HG02970 (cell line): ENCODE measurements around the gene CYP46A1.

Experiments
- ATAC-seq: cut with Tn5 transposase; IDR thresholded peaks from one replicate; pipeline ENCODE4 v1.9.1; 2021; ENCODE audit warnings: mild to moderate bottlenecking, moderate library complexity, moderate number of reproducible peaks; ENCODE audit not compliant: unreplicated experiment, low FRiP score

CYP46A1 gene

DNA sequence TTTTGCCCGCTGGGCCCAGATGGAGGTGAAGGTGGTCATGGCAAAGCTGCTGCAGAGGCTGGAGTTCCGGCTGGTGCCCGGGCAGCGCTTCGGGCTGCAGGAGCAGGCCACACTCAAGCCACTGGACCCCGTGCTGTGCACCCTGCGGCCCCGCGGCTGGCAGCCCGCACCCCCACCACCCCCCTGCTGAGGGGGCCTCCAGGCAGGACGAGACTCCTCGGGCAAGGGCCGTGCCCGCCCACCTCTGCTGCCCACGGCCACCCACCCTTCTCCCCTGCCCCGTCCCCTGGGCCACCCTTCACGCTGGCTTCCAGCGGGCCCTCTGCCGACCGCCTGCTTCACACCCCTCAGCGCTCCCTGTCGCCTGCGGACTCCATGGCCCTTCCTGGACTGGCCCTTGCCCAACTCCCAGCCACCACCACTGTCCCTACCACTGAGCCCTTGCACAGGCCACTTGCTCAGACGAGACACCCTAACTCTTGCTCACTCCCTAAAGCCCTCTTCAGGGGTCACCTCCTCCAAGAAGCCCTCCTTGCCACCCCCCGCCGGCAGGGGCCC lies 42.5 kb downstream of the CYP46A1 start:
- no peak for ATAC-seq

GRCh38 chr14:99727096-99727870 lies 43.2 kb downstream of the CYP46A1 start:
- no peak for ATAC-seq

DNA sequence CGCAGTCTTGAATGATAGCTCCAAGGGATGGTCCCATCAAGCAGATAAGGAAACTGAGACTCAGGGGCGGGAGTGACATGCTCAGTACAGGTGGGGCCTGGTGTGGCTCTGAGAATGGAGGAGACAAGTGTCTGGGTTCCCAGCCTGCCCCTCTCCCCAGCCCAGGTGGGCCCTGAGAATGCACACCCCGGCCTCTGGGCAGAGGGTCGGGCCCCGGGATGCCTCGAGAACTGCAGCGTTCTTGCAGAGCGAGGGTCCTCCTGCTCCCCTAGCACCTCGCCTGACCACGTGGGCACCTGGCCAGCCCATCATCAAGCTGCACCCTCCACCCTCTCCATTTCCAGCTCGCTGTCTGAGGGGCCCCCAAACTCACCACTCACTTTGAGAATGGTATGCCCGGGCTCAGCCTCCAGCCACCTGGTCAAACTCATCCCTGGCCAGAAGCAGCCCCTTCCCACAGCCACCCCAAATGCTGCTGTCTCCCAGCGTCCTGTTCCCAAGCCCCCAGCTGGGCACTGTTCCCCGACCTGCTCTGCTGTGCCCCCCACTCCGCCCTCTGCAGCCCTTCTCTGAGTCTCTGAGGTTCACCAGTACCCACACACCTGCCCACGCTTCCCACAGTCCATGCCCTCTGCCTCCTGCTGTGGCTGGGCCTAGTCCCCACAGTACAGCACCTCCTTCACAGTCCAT lies 44.3 kb downstream of the CYP46A1 start:
- no peak for ATAC-seq

DNA sequence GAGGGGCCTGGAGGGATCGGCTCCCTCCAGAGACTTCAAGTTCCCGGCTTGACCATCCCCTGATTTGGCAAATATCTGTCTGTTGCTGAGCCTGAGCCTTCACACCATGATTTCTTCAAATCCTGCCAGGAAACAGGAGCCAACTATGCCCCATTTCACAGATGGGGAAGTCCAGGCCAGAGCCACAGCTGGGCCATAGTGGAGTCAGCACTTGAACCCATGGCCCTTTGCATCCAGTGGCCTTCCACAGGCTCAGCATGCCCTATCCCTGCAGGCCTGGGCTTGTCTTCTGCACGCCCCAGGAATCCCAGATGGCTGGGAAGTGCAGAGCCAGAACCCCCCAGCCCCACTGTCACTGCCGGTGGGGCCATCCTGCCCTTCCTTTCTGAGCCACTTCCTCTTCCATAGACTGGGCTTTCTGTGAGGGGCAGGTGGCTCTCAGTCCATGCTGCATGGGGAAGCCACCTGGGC lies 44.9 kb downstream of the CYP46A1 start:
- ATAC-seq = no peak

DNA sequence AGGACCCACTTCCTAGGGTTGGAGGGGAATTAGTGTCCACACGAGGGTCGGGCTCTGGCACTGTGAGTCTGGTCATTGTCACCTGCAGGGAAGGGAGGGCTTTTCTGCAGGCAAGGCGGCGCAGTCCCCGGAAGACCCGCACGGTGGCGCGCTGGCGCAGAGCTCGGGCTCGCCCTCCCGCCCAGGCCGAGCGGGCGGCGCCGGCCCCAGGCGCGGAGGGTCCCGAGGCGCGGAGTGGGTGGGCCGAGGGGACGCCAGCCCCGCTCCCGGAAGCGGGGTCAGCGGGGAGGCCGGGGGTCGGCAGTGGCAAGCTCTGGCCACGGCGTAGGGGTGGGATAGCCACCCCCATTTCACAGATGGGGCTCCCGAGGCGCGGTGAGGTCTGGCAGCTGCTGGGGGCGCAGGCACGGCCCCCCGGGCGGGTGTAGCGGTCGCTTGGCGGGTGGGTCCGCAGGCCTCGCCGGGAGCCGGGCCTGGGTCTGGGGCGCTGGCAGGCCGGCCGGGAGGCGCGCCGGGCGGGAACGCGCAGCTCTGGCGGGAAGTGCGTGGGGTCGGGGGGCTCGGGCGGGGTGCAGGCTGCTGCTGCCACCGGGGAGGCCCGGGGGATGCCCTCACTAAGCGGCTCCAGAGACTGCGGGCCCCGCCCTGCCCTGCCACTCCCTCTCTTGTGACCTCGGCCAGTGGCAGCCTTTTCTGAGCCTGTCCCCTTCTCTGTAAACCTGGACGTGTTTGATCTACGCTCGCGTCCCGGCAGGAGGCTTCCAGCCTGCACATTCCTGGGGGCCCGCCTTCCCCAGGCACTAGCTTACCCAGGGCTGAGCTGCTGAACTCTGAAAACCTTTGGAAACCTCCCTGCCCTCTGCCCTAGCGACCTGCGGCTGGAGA lies 46.1 kb downstream of the CYP46A1 start:
- ATAC-seq = no peak

GRCh38 chr14:99730876-99731546 lies 46.9 kb downstream of the CYP46A1 start:
- no peak for ATAC-seq

DNA sequence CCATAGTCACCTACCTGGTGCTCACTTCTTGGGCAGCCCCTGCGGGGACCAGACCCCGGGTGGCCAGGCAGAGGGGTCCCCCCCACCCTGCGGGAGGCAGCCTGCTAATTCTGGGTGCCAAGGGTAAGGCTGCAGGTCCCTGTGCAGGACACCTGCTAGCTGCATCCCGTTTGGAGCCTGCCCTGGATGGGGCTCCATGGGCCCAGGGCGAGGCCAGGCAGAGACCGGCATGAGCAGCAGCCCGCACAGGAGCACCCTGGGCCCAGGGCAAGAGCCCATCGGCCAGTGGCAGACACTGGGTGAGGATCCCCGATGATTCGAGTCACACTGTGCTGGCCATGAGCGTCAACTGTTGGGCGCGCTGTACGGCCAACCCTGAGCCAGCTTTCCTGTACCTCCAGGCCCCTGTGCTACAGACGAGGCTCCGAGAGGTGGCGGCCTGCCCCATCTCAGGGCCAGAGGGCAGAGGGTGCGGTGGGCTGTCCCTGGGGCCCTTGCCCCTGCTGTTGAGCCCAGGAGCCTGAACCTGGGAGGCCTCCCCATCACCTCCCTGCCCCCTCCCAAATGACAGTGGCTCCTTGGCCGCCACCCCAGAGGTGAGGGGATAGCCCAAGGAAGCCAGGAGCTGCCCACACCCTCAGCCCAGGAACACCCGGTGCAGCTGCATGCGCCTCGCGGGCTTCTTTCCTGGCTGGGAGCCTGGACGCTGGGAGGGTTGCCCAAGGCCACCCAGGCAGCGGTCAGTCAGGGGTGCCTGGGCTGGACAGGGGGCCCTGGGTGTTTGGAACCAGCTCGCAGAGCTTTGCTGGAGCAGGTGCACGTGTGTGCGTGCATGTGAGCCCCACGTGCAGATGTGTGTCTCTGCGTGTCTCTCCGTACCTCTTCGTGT lies 47.7 kb downstream of the CYP46A1 start:
- ATAC-seq = no peak

GRCh38 chr14:99732436-99733210 lies 48.5 kb downstream of the CYP46A1 start:
- no peak for ATAC-seq

GRCh38 chr14:99733211-99733539 lies 49.1 kb downstream of the CYP46A1 start:
- ATAC-seq = no peak

DNA sequence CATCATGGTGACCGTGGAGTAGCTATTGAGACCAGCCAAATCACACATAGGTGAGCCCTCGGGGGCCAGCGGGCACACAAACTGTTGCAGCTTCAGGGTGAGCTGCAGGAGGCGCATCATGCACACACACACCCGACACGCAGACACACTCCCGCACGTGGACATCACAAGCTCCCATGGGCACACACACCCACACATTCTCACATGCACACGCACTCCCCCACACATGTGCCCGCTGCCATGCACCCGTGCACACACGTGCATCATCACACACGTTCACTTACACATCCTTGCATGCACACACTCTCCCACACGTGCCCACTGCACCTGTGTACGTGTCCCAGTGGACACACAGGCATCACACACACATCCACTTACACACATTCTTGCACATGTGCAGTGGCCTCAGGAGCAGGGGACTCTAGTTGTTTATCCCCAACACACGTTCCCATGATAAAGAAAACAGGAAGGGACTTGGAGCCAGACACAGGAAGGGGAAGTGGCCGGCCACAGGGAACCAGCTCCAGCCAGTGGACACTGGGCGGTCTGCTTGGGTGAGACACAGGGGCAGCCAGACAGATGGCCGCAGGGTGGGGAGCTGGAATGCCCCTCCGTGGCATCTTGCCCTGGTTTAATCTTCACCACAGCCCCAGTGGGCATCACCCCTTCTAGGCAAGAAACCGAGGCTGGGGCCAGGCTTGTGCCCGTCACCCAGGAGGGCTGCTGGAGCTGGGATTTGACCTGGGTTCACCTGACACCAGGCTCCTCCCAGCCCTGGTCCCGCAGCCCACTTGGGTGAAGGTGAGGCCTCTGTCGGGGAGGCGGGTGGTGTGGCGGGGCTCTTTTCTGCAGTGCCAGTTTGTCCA lies 49.7 kb downstream of the CYP46A1 start:
- ATAC-seq = no peak

DNA sequence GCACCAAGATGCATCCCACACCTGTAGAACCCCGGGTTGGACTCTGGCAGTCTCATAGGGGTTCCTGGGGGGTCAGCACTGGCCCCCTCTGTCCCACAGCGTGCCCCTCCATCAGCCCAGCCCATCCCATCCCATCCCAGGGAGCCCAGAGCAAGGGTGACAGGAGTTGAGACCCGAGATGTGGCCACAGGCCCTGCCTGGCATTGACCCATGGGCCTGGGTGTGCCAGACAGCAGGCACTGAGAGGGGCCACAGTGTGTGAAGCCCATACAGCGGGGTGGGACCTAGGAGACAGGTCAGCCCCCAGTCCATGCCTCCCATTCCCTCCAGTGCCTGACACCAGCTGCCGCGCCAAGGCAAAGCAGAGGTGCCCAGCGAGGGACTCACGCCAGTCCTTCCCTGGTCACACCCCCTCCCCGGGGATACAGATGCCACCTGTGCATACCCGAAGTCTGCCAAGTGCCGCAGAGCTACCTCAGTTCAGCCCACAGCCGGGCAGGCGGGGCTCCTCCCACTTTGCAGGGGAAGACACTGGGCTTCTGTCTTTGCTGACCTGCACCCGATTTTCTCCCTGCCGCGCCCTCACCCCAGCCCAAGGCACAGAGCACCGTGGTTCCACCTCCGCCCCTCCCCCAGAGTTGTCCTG lies 50.4 kb downstream of the CYP46A1 start:
- ATAC-seq = no peak

DNA sequence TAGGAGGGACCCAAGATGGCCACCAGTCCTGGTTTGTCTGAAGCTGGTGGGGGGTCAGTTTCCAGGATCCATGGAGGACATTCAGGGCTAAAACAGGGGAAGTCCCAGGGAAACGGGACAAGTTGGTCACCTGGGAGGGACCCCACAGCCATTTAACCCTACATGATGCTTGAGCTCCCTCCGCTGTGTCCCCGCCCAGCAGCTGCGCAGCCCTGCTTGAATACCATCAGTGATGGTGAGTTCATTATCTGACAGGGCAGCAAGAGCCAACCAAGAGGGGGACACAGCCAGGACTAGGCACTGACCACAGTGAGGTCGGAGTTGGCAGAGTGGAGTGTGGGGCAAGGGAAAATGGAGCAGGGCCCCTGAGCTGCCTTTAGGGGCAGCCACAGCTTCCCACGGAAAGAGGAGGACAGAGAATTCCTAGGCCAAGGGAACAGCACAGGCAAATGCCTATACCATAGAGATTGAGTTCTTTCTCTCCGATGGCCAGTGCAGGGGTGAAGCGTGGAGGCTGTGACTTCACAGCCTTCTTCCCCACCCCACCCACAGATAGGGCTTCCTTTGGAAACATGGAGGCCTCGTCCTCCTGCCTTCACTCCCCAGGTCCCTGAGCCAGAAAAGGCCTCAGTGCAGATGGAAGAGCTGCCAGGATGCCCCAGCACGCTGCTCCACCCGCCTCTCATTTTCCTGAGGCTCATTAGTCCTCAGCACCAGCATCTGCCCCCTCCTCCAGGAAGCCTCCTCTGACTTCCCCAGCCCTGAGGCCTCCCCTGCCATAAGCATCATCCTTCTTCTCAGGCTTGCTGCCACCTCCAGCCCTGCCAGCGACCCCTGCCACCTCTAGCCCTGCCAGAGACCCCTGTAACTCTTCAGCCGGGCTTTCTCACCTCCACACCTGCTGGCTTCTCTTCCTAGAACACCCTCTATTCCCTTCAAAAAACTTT lies 51.4 kb downstream of the CYP46A1 start:
- ATAC-seq = no peak

DNA sequence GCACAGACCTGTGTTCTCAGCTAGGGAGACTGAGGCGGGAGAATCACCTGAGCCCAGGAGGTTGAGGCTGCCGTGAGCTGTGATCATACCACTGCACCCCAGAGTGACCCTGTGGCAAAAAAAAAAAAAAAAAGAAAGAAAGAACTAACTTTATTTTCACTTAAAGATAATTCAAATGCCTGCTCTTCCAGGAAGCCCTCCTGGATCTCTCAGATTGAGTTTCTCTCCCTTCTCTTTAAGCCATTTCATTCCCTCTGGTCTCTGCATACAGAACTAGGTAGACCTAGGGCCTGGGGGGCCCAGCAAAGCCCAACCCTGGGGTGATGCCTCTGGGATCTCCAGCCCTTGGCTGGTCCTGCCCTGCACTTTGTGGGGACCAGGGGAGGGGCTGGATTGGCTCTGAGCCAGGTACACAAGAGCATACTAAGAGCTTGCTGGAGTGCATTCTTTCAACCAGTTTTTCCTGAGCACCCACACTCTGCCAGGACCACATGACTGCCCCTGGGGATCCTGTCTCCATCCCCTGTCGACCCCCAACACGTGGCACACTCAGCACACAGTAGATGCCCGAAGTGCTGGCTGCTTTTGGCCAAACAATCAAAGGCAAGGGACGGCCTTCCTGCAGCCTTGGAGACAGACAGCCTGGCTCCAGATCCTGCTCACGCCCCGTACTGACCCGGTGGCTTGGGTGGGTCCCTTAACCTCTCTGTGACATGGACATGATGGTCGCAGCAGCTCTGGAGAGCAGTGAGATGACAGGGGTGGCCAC lies 52.7 kb downstream of the CYP46A1 start:
- no peak for ATAC-seq

- ATAC-seq = no peak
Observed at GRCh38 chr14:99737451-99737951, 53.4 kb downstream of the CYP46A1 start.
